GM20431 (cell line): Measurements from ENCODE around the gene NFYC.

Experiments
- in situ Hi-C: fragments of 300-500 bp; cut with MseI, MboI; formaldehyde crosslinking; loops from one replicate; pipeline ENCODE4 v1.15.0; 2020; ENCODE audit warnings: low sequenced_read_pairs; ENCODE audit not compliant: unreplicated experiment

Gene NFYC

DNA sequence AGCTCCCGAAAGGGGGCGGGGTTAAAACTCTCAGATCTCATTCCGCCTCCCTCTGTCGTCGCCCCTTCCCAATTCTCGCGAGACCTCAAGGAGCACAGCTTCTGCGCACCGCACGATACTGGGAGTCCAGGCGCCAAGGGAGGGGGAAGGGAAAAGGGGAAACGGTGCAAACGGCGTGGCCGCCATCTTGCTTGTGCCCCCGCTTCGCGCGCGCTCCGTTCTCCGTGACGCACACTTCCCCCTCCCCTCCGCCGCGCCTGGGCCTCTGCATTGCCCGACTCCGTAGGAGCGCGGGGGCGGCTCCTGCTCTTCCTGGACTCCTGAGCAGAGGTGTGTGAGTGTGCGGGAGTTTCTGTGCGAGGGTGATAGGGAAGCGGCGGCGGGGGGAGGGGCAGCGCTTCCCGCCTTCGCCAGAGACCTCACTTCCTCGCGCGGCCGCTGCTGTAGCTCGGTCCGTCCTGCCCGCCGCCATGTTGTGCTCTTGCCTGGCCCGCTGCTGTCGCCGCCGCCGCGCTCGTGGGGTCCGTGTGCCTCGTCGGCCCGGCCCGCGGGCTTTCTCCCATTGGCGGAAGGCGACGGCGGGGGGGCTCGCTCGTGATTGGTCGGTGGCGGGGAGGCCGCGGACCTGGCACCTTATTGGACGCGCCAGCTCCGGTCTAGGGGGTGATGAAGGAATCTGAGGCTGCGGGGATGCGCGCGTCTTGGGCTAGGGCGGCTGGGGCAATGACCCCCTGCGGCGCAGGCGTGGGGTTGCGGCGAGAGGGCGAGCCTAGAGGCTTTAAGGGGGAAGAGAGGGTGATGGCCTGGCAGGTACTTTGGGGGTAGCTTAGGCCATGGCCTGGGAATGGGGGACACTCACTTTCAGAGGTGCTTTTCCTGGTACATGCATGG lies at the start of gene NFYC:
Gene NFYC, plus strand, starts transcription at position 167 of the 891 bp plus-strand sequence. CDS start 47,140 bp downstream, outside the sequence.
- in situ Hi-C loops, result no loop called here

DNA sequence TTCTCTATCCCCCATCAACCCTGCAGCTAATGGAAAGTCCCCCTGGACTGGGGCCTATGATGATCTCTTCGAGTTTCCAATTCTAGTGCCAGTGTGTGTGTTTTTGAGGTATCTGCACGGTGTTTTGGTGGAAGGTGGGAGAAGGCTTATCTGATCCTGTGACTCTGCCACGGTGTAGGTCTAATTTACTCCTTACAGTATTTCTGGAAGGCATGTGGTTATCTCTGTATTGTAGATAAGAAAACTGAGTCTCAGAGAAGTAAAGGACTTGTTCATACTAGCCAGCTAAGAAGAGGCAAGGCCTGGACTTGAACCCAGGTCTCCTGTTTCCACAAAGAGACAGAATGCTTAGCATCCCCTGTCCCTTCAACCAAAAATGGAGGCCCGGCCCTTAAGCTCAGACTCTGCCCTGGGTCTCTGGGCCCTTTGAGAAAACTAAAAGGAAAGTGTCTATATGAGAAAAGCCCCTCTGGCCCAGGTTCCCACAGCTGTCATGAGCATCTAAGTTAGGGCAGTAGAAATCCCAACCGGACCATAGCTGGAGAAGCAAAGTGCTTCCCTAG lies 46.3 kb upstream of the NFYC start:
- in situ Hi-C loops, result no loop called here

DNA sequence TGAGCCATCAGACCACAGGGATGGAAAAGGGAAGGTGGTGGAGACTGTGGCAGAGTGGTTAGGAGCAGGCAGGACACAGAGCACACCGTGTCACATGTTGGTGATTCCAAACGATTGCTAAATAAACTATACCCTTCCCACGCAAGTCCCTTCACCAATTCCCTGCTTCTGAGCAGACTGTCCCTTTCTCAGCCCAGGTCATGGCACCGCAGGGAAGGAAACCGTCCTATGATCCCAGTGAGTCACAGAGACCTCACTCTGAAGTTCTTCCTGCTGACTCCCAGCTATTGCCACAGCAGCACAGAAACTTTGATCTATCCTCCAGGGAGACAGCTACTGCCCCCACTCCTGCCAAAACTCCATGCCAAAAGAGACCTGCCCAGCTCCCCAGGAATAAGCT lies 45.2 kb upstream of the NFYC start:
- in situ Hi-C loops, result no loop called here

DNA sequence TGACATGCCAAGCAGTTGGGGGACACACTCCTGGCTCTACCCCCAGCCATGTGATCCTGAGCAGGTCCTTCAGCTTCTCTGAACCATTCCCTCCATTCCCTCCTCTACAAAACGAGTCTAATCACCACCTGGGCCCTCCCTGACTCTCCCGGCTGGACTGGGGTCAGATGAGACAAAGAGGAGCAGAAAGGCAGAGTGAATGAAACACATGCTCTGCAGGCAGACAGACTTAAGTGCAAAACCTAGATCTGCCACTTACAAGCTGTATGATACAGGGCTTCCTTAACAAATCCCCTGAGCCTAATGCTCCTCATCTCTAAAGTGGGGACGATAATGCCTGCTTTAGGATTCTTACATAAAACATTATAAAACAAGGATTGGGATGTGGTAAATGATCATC lies 43.3 kb upstream of the NFYC start:
- in situ Hi-C loops, result no loop called here

DNA sequence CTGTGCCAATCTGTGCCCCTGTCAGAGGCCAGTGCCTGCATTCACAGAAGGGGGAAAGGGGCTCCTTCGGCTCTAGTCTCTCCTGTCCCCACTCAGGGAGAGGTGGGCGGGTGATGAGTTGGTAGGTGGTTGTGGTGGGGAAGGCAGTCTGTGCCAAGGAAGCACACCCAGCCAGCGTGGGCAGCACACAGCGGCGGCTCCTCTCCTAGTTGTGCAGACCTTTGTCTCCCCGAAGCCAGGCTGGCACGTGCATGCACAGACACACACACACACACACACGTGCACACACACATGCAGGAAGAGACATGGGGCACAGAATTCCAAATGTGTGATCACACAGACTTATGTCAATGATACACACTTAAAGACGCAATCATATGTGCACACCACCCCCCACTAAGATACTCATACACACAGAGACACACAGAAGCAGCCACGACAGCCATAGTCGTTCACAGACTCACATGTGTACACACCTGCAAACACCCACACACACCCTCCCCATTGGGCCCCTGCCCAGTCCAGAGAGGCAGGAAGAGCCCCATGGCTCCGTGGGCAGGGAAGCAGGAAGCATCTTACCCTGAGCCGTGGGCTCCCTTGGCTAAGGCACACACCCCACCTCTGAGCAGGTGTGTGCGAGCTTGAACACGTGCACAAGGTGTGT lies 42.4 kb upstream of the NFYC start:
- in situ Hi-C loops, result no loop called here

- in situ Hi-C loops, result no loop called here
Observed at GRCh38 chr1:40649592-40649930, 41.9 kb upstream of the NFYC start.

DNA sequence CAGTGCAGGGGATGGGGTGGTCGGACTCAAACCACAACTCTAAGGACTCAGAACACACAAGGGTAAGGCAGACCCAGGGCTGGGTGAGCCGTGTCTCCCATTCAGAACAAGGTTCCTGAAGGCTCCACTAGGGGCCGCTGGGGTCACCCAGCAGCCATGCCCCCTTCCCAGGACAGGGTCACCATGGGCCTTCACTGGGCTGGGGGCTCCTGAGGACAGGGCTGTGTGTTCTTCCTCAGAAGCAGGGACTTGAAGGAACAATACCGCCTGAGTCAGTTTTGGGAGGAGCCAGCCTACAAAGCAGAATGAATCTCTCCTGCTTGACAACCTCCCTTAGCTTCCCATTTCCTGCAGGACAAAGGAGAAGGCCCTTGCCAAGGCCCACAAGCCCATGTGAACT lies 41.4 kb upstream of the NFYC start:
- in situ Hi-C loops, result no loop called here

DNA sequence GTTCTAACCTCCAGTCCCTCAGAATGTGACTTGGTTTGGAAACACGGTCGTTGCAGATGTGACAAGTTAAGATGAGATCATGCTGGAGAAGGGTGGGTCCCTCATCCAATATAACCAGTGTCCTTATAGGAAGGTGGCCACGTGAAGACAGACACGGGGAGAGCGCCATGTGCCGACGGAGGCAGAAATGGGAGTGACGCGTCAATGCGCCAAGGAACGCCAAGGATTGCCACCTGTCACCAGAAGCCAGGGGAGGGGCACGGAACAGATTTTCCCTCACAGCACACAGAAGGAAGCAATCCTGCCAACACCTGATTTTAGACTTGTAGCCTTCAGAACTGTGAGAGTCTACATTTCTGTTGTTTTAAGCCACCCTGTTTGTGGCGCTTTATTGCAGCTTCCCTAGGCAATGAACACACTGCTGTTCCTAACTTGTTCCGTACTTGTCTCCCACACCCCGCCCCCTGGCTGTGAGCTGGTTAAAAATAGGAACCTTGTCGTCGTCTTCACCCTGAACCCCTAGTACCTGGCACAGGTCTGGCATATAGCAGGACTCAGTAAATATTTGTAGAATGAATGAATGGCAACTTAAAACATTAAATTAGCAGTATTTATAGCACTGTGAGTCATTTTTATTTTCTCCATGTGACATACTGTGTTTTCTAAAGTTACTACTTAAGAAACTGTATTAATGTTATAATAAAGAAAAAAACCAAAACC lies 40.2 kb upstream of the NFYC start:
- in situ Hi-C loops, result no loop called here

DNA sequence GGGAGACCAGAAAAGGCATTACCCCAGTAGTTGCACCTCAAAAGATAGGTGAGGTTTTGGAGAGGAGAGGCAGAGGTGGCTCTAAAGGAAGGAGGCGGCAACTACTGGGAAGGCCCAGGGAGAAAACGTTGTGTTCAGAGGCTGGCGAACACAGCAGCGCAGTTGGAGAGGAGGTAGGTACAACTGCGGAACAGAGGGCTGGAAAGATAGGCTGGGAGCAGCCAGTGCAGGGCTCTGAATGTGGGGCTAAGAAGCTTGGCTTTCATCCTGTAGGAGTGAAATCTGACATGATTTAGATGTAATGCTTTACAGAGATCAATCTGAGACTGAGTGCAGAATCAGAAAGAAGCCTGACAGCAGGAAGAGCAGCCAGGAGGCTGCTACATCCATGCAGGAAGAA lies 39.0 kb upstream of the NFYC start:
- in situ Hi-C loops, result no loop called here

DNA sequence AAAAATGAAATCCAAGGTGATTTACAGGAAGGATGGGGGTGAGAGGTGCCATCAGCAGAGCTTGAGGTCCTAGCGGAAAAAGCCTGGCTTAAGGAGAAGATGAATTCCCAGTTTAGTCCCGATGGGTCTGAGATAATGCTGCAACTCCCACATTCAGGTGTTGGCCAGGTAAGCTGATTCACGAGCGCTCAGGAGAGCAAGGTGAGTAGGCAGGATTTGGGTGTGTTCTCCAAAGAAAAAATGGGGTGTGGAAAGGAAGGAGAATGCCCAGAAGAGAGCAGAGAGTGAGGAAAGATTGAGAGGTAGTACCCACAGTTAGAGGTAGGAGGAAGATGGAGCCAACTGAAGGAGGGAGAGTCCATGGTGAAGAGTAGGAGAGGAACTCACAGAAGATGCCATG lies 38.5 kb upstream of the NFYC start:
- in situ Hi-C loops, result no loop called here

GRCh38 chr1:40653851-40654537 lies 37.5 kb upstream of the NFYC start:
- in situ Hi-C loops, result no loop called here

GRCh38 chr1:40657046-40657445 lies 34.5 kb upstream of the NFYC start:
- in situ Hi-C loops, result no loop called here

DNA sequence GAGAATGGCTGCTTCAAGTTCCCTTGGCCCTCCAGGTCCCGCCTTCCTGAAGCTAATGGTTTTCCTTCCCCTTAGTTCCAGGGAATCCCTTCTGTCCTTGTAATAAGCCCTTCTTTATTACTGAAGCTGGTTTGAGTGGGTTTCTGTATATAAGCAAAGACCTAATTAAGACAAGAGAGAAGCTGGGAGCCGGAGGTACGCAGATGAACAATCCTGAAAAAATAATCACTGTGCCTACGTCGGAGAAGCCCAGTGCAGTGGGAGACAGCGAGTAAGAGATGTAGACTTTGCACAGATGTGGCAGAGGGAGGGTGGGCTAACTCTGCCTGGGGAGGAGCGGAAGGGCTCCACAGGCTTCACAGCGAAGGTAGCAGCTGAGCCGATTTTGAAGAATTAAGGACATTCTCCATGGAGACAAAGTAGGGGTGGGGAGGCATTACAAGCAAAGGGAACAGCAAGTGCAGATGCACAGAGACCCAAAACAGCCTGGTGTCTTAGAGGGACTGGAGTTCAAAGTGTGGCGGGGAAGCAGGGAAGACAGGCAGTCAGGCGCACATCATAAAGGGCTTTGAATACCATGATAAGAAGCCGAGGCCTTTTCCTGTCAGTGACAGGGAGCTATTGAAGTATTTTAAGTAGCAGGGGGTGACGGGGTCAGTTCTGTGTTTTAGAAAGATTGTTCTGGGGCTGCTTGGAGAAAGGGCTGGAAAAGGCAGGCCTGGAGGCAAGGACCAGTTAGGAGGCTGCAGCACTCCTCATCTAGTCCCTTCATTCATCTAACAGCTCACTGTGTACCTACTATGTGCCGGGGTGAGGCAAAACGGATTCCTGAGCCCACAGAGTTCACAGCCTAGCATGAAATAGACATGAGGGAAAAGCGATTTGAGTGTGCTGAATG lies 32.5 kb upstream of the NFYC start:
- in situ Hi-C loops, result no loop called here

GRCh38 chr1:40659649-40659947 lies 31.9 kb upstream of the NFYC start:
- in situ Hi-C loops, result no loop called here

GRCh38 chr1:40661678-40662077 lies 29.8 kb upstream of the NFYC start:
- in situ Hi-C loops, result no loop called here

- in situ Hi-C loops, result no loop called here
Observed at GRCh38 chr1:40662151-40662550, 29.4 kb upstream of the NFYC start.

- in situ Hi-C loops, result no loop called here
Observed at GRCh38 chr1:40662864-40663263, 28.6 kb upstream of the NFYC start.

- in situ Hi-C loops, result no loop called here
Observed at GRCh38 chr1:40663324-40664166, 28.0 kb upstream of the NFYC start.

- in situ Hi-C loops, result no loop called here
Observed at GRCh38 chr1:40664167-40664537, 27.4 kb upstream of the NFYC start.
